HG03139 (cell line): ENCODE data around the gene TMEM171.

Source experiments
- ATAC-seq: cut with Tn5 transposase; IDR thresholded peaks from one replicate; pipeline ENCODE4 v1.9.1; 2021; ENCODE audit not compliant: unreplicated experiment

Gene TMEM171

GRCh38 chr5:73119451-73120157 is 771 bp upstream of the TMEM171 start:
- no peak for ATAC-seq

GRCh38 chr5:73121119-73121463 is 716 bp downstream of the TMEM171 start:
- ATAC-seq: no peak

DNA sequence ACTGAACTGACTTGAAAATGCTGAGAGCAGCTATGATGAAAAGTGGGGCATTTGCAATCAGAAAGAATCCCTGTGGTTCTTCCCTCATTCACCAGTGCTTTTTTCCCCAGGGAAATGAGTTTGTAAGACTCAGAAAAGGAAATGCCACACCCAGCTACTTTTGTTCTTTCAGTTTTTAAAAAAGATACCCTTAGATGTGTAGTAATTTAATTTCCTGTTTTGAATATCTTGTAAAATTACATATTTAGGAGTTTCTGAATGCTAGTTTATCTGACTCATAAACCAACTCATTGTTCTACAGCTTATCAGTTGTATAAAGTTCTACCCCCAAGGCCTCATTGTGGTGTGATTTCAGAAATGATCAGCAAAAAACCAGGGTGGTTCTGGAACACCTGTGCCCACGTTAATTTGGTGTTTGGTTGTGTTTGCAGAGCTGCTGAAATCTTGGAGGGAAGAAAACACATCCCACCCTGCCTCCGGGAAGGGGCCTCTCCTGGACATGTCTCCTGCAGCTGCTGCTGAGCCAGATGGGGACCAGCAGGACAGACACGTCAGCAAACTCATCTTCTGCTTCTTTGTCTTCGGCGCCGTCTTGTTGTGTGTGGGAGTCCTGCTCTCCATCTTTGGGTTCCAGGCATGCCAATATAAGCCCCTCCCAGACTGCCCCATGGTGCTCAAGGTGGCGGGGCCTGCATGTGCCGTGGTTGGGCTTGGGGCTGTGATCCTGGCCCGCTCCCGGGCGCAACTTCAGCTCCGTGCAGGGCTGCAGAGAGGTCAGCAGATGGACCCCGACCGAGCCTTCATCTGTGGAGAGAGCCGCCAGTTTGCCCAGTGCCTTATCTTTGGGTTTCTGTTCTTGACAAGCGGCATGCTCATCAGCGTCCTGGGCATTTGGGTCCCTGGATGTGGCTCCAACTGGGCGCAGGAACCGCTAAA is 2.8 kb downstream of the TMEM171 start:
- no peak for ATAC-seq

GRCh38 chr5:73125289-73125688 is 4.9 kb downstream of the TMEM171 start:
- ATAC-seq: no peak

GRCh38 chr5:73126381-73126780 is 6.0 kb downstream of the TMEM171 start:
- ATAC-seq: no peak

GRCh38 chr5:73126957-73127356 is 6.6 kb downstream of the TMEM171 start:
- no peak for ATAC-seq

- ATAC-seq: no peak
These were observed 8.8 kb downstream of the TMEM171 start for GRCh38 chr5:73129143-73129542.

DNA sequence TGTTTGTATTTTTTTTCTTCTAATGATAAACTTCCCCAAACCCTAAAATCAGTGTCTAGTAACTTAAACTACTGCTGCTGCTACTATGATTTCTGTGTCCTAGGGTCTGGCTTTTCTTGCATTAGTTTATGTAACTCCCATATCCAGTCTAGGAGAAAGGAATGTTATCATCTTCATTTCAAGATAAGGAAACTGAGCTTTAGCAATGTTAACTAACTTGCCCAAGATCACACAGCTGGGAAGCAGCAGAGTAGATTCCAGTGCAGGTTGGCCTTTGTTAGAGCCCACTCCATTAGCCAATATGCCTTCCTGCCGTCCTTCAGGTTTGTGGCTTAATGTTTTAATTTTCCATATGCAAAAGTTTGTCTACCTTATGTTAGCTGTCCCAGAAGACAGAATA is 10.4 kb downstream of the TMEM171 start:
- ATAC-seq: no peak

GRCh38 chr5:73131711-73132425 is 11.5 kb downstream of the TMEM171 start:
- no peak for ATAC-seq

DNA sequence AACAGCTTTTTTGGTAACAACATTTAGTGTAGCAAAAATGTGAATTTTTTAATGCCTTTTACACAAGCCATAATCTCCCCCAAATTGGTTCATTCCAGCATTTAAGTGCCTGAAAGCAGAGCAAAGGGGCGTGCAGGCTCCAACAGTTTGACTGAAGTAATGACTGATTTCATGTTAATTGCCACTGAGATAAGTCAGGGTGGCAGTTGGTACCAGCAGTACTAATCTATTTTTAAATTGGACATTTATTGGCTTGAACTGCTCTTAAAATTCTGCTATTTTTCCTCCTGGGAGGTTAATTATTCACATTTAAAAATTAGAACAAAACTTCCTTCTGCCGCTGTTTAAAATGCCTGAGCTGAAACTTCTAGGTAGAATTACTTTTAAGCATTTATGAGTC is 12.4 kb downstream of the TMEM171 start:
- no peak for ATAC-seq

GRCh38 chr5:73135021-73135420 is 14.6 kb downstream of the TMEM171 start:
- no peak for ATAC-seq

- ATAC-seq: no peak
These were observed 15.2 kb downstream of the TMEM171 start for GRCh38 chr5:73135429-73136054.

GRCh38 chr5:73136055-73136562 is 15.7 kb downstream of the TMEM171 start:
- ATAC-seq: no peak

DNA sequence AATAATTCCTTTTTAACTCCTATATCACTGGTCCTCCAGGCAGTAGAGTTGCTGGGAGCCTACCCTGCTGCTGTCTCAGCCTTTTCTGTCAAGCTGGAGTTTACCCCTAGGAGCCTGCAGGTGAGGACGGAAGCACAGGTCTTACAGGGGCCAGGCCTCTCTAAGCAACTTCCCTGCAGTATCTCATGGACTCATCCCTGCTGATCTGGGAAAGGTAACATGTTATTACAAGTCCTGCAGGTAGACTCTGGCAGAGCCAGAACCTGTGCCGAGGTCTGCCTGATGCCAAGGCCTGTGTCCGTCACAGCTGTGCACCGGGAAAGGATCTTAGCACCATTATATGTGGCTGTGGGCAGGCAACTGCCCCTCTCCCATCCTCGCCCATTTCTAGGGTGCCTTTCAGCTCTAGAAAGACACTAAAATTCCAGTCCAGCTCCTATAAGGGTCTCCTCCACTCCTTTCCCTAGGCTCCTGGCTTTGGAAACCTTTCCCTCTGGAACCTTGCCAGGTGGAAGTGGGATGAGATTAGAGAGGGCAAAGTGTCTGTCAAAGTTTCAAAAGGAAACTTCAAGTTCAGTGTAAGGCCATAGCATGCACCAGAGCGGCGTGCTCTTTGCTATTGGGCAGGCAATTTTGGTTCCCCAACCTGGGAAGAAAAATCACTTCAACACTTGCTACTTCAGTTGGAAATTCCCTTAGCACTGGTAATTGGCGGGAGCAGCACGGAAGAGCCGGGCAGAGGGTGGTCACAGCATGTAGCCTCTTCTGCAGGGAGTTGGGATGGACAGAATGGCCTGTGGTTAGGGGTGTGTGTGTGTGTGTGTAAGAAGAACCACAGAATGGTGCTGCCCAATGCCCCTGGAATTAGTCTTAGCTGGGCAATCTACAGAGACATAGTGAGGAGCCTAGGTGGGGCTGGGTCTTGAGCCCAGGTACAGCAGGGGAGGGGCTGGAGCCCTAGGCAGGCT is 17.5 kb downstream of the TMEM171 start:
- no peak for ATAC-seq

DNA sequence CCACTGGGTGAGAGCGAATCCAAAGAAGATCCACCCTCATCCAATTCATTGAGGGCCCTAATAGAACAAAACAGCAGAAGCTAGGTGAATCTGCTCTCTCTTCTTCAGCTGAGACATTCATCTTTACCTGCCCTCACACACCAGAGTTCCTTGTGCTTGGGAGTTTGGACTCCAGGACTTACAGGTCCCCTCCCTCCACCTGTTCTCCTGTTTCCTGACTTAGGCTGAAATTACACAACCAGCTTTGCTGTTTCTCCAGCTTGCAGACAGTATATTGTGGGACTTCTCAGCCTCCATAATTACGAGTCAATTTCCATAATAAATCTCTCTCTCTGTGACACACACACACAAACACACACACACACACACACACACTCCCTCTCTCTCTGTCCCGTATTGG is 19.1 kb downstream of the TMEM171 start:
- no peak for ATAC-seq

- no peak for ATAC-seq
These were observed 20.4 kb downstream of the TMEM171 start for GRCh38 chr5:73140801-73141200.

- no peak for ATAC-seq
These were observed 21.7 kb downstream of the TMEM171 start for GRCh38 chr5:73142035-73142434.

DNA sequence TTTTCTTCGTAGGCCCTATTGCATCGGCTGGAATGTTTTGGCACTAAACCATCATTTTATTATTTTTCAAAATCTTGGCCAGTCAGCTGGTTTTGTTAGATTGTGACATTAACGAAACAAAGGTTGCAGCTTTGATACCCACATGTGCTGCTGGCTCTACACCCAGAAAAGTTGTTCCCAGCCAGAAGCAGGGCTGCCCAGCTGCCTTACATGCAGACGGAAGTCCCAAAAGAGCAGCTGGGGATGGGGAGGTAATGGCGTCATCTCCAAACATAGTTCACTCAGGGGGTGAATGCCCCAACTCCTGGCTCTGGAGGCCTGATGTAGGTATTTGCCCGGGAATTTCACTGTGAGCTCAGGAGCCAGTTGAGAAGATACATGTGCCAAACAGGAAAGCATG is 23.3 kb downstream of the TMEM171 start:
- ATAC-seq: no peak

DNA sequence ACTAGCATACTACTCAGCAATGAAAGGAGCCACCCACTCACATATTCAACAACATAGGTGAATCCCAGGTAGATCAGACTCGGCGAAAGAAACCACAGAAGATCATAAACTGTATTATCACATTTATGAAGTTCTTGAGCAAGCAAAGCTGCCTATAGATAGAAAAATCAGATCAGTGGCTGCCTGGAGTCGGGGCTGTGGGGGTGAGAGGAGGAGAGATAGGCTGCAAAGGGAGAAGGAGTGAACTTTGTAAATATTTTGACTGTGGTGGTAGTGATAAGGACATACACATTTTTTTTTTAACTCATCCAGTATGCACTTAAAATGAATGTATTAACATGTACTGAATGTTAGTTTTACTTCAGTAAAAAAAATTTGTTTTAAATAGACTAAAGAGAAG is 29.2 kb downstream of the TMEM171 start:
- no peak for ATAC-seq

GRCh38 chr5:73150876-73151275 is 30.5 kb downstream of the TMEM171 start:
- no peak for ATAC-seq
